H9 (cell line): ENCODE data around the gene B4GALT3. TPM values are rescaled to one million over a fixed set of nuclear protein-coding genes. Genes with fewer than 3 reads are reported as not detected.
A peak's percentile ranks its signal among the peaks of the same experiment; 100 is the strongest.

Source experiments
- DNase-seq: peaks from one replicate; pipeline ENCODE4 v3.0.0-alpha.2; 2017
- H2AFZ ChIP-seq: one replicate; pipeline ENCODE4 v1.6.1; 2013; ENCODE audit warnings: mild to moderate bottlenecking, low read length, control low read depth, moderate library complexity
- H2AK5ac ChIP-seq: 2 replicates; pipeline ENCODE4 v1.6.1; 2013; ENCODE audit warnings: low read length, control low read depth, mixed read lengths; ENCODE audit not compliant: insufficient read length
- H2BK120ac ChIP-seq: one replicate; pipeline ENCODE4 v1.6.1; 2013; ENCODE audit warnings: low read depth, mild to moderate bottlenecking, low read length, control low read depth, inconsistent platforms; ENCODE audit not compliant: poor library complexity, severe bottlenecking
- H2BK12ac ChIP-seq: 2 replicates; pipeline ENCODE4 v1.6.1; 2013; ENCODE audit warnings: low read length, control low read depth, mixed read lengths, low read depth; ENCODE audit not compliant: insufficient read length
- H2BK15ac ChIP-seq: 2 replicates; pipeline ENCODE4 v1.6.1; 2013; ENCODE audit warnings: low read depth, low read length, control low read depth
- H2BK20ac ChIP-seq: one replicate; pipeline ENCODE4 v1.6.1; 2013; ENCODE audit warnings: low read depth, mild to moderate bottlenecking, low read length, control low read depth, inconsistent platforms; ENCODE audit not compliant: poor library complexity, severe bottlenecking
- H2BK5ac ChIP-seq: 2 replicates; pipeline ENCODE4 v1.6.1; 2013; ENCODE audit warnings: low read length, control low read depth, mixed read lengths; ENCODE audit not compliant: insufficient read length
- H3K14ac ChIP-seq: 2 replicates; pipeline ENCODE4 v1.6.1; 2013; ENCODE audit warnings: low read length, control low read depth; ENCODE audit not compliant: insufficient read depth
- H3K18ac ChIP-seq: 2 replicates; pipeline ENCODE4 v1.6.1; 2013; ENCODE audit warnings: low read depth, mild to moderate bottlenecking, mixed read lengths, low read length, control low read depth; ENCODE audit not compliant: insufficient read length
- H3K23ac ChIP-seq: 2 replicates; pipeline ENCODE4 v1.6.1; 2013; ENCODE audit warnings: low read length, control low read depth, mixed read lengths, low read depth; ENCODE audit not compliant: insufficient read length
- H3K23me2 ChIP-seq: 2 replicates; pipeline ENCODE4 v1.6.1; 2013; ENCODE audit warnings: low read depth, mild to moderate bottlenecking, mixed read lengths, low read length, control low read depth; ENCODE audit not compliant: insufficient read length, poor library complexity, severe bottlenecking
- H3K27ac ChIP-seq: 2 replicates; pipeline ENCODE4 v1.5.1; 2013; ENCODE audit warnings: low read length, control low read depth, mixed read lengths, low read depth; ENCODE audit not compliant: insufficient read length
- H3K27me3 ChIP-seq: 2 replicates; pipeline ENCODE4 v1.6.1; 2013; ENCODE audit warnings: low read length, control low read depth, inconsistent platforms; ENCODE audit not compliant: insufficient read depth
- H3K4ac ChIP-seq: 2 replicates; pipeline ENCODE4 v1.6.1; 2013; ENCODE audit warnings: low read depth, mild to moderate bottlenecking, control low read depth, inconsistent platforms, low read length, moderate library complexity
- H3K4me1 ChIP-seq: 2 replicates; pipeline ENCODE4 v1.6.1; 2013; ENCODE audit warnings: low read length, control low read depth, inconsistent platforms; ENCODE audit not compliant: insufficient read depth
- H3K4me2 ChIP-seq: 2 replicates; pipeline ENCODE4 v1.6.1; 2013; ENCODE audit warnings: low read length, control low read depth, mixed read lengths; ENCODE audit not compliant: insufficient read length, insufficient read depth
- H3K56ac ChIP-seq: 2 replicates; pipeline ENCODE4 v1.6.1; 2013; ENCODE audit warnings: low read depth, mild to moderate bottlenecking, mixed read lengths, low read length, control low read depth; ENCODE audit not compliant: insufficient read length
- H3K79me1 ChIP-seq: 2 replicates; pipeline ENCODE4 v1.6.1; 2013; ENCODE audit warnings: low read depth, mild to moderate bottlenecking, moderate library complexity, low read length, control low read depth, inconsistent platforms; ENCODE audit not compliant: insufficient read depth, poor library complexity, severe bottlenecking
- H3K79me2 ChIP-seq: 2 replicates; pipeline ENCODE4 v1.6.1; 2013; ENCODE audit warnings: low read length, control low read depth, inconsistent platforms; ENCODE audit not compliant: insufficient read depth
- H3K9ac ChIP-seq: 2 replicates; pipeline ENCODE4 v1.6.1; 2013; ENCODE audit warnings: low read length, control low read depth, mixed read lengths; ENCODE audit not compliant: insufficient read length; ENCODE audit errors: extremely low read depth
- H3K9me3 ChIP-seq: one replicate; pipeline ENCODE4 v1.6.1; 2013; ENCODE audit warnings: low read depth, low read length, inconsistent platforms; ENCODE audit not compliant: control insufficient read depth
- H3T11ph ChIP-seq: one replicate; pipeline ENCODE4 v1.6.1; 2013; ENCODE audit warnings: mild to moderate bottlenecking, low read length, control low read depth, inconsistent platforms
- H4K20me1 ChIP-seq: one replicate; pipeline ENCODE4 v1.6.1; 2013; ENCODE audit not compliant: control insufficient read depth, insufficient read length, insufficient read depth
- H4K5ac ChIP-seq: 2 replicates; pipeline ENCODE4 v1.6.1; 2013; ENCODE audit warnings: low read depth, mild to moderate bottlenecking, mixed read lengths, low read length, control low read depth; ENCODE audit not compliant: insufficient read length
- H4K8ac ChIP-seq: replicated peaks from 2 replicates; pipeline ENCODE4 v1.6.1; 2013; ENCODE audit warnings: low read length, control low read depth, mixed read lengths, low read depth; ENCODE audit not compliant: insufficient read length
- H4K91ac ChIP-seq: 2 replicates; pipeline ENCODE4 v1.6.1; 2013; ENCODE audit warnings: low read depth, mild to moderate bottlenecking, moderate library complexity, mixed read lengths, low read length, control low read depth; ENCODE audit not compliant: insufficient read length
- H3K27ac Mint-ChIP-seq, 3 experiments: 2 replicates in 2 of 3; 3 replicates in 1 of 3; pipeline ENCODE4 v1.8.0; 2020 to 2021; ENCODE audit warnings: mixed read lengths in 3 of 3, mild to moderate bottlenecking in 1 of 3, moderate library complexity in 1 of 3
- H3K27me3 Mint-ChIP-seq: 2 replicates; pipeline ENCODE4 v1.8.0; 2021; ENCODE audit warnings: low read depth, mild to moderate bottlenecking, moderate library complexity, mixed read lengths
- H3K36me3 Mint-ChIP-seq, 3 experiments: 2 replicates in 2 of 3; 3 replicates in 1 of 3; pipeline ENCODE4 v1.8.0; 2020 to 2021; ENCODE audit warnings: low read depth in 3 of 3, mixed read lengths in 3 of 3; ENCODE audit not compliant: insufficient read depth in 1 of 3
- H3K4me1 Mint-ChIP-seq, 2 experiments: 2 replicates each; pipeline ENCODE4 v1.8.0; 2020; ENCODE audit warnings: mixed read lengths in 2 of 2
- H3K4me3 Mint-ChIP-seq, 2 experiments: 2 replicates in 1 of 2; 3 replicates in 1 of 2; pipeline ENCODE4 v1.8.0; 2020 to 2021; ENCODE audit warnings: mild to moderate bottlenecking in 2 of 2, mixed read lengths in 2 of 2, moderate library complexity in 1 of 2
- H3K9me3 Mint-ChIP-seq, 2 experiments: 2 replicates in 1 of 2; 3 replicates in 1 of 2; pipeline ENCODE4 v1.8.0; 2020; ENCODE audit warnings: mild to moderate bottlenecking in 2 of 2, mixed read lengths in 2 of 2, moderate library complexity in 1 of 2
- WGBS: extraction: QIAGEN DNeasy Blood & Tissue Kit; methylation state at CpG from one replicate; pipeline ENCODE4 v1.1.7; 2013; ENCODE audit warnings: missing lambda C conversion rate, low lambda C conversion rate, mixed read lengths; ENCODE audit not compliant: insufficient read length; ENCODE audit errors: extremely low coverage; 5-methylcytosine and 5-hydroxymethylcytosine counted together
- long read RNA-seq: library from polyadenylated mRNA; unstranded; transcript quantifications from one replicate; pipeline ENCODE4 v2.0.0, GENCODE V29; 2020
- total RNA-seq: library from RNA; stranded (reverse); gene quantifications from 2 replicates; pipeline ENCODE4 v1.2.1, GENCODE V29; 2021
- TF ChIP-seq, protein P1 (sequence below): fragments of 200-600 bp; sonication (generic); conservative IDR thresholded peaks from 3 replicates; pipeline ENCODE4 v1.8.0; 2021; ENCODE audit warnings: antibody characterized with exemption, mild to moderate bottlenecking

Gene B4GALT3
- 31.8 and 33.1 TPM in 2 replicates for total RNA-seq
- long read RNA-seq, transcript B4GALT3-213 (8 exons, 2,414 nt) = minor isoform, 66 of 241 reads
- long read RNA-seq, transcript B4GALT3-201 (8 exons, 1,911 nt) = major isoform, 104 of 241 reads
- long read RNA-seq, partial matches to known transcripts = 11 of 241 reads
- long read RNA-seq, other reads (novel, unspliced or antisense) = 58 of 241 reads

DNA sequence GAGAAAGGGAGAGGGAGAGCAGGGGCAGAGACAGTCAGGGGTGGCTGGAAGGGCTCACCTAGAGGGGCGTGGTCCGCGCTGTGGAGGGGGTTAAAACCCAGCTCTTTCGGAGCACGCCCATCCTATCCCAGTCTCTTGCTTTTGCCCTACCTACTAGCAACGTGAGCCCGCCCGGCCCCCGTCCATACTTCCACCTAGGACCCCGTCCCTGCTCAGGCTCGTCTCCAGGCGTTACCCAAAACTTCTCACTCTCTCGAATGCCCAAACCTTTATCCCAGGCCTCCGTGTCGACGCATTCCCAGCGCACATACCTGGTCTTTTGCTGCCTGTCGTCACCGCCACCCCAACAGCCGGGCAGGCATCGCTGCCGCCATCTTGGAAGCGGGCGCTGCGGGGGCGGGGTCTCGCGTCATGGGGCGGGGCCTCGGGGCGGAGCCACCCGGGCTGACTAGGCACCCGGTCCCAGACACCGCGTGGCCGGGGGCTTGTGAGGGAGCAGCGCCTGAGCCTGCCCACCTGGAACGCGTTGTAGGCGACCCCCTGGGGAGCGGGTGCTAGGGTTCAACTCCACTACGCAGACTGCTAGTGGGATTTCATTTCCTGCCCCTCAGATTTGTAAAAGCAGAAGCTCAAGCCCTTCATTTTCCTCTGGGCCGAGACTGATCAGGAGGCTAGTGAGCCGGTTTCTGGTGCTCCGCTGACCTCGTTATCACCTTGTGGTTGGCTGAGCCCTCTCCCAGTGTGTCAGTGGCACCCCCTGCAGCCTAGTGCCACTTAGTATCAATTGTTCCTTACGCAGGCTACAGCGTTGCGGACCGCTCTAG, at the start of gene B4GALT3:
Gene B4GALT3, minus strand, starts transcription at position 396 of the 824 bp plus-strand sequence. CDS start 1,447 bp downstream, outside the sequence.
- no peak within 1 kb of the TSS for H2AFZ ChIP-seq
- peaks cover 13 to 37% (median 35%) of the 10 kb centered on the region in 3 experiments; a peak in 6 of 7 replicates for H3K36me3 Mint-ChIP-seq
- DNase-seq = peak; percentile 94
- no peaks in the 10 kb centered on the region; the same call in 1 of the 2 replicates for H3K4me1 ChIP-seq
- H3K27ac Mint-ChIP-seq = peak within 1 kb of the TSS; percentile 99 to 100 (median 100)
- H2AK5ac ChIP-seq = no peak within 1 kb of the TSS
- no peak within 1 kb of the TSS for H3K23ac ChIP-seq
- H3K27me3 Mint-ChIP-seq = peaks cover 3% of the 10 kb centered on the region
- peak within 1 kb of the TSS; percentile 93 to 100 for H3K4me3 Mint-ChIP-seq
- H2BK12ac ChIP-seq = no peak within 1 kb of the TSS
- no peak within 1 kb of the TSS for H3K4ac ChIP-seq
- peak within 1 kb of the TSS; percentile 93 for H3K14ac ChIP-seq
- no peaks in the 10 kb centered on the region for H3K79me1 ChIP-seq
- H3K9me3 Mint-ChIP-seq = no peaks in the 10 kb centered on the region
- no peak within 1 kb of the TSS for H3T11ph ChIP-seq
- TF ChIP-seq, protein P1, sequence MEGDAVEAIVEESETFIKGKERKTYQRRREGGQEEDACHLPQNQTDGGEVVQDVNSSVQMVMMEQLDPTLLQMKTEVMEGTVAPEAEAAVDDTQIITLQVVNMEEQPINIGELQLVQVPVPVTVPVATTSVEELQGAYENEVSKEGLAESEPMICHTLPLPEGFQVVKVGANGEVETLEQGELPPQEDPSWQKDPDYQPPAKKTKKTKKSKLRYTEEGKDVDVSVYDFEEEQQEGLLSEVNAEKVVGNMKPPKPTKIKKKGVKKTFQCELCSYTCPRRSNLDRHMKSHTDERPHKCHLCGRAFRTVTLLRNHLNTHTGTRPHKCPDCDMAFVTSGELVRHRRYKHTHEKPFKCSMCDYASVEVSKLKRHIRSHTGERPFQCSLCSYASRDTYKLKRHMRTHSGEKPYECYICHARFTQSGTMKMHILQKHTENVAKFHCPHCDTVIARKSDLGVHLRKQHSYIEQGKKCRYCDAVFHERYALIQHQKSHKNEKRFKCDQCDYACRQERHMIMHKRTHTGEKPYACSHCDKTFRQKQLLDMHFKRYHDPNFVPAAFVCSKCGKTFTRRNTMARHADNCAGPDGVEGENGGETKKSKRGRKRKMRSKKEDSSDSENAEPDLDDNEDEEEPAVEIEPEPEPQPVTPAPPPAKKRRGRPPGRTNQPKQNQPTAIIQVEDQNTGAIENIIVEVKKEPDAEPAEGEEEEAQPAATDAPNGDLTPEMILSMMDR = peak; percentile 50; the same call in 2 of the 3 replicates
- H3K27ac ChIP-seq = no peak within 1 kb of the TSS
- no peaks in the 10 kb centered on the region for H4K20me1 ChIP-seq
- H2BK20ac ChIP-seq = no peak within 1 kb of the TSS
- no peaks in the 10 kb centered on the region for H3K27me3 ChIP-seq
- peak within 1 kb of the TSS; percentile 91 for H3K18ac ChIP-seq
- no peak within 1 kb of the TSS for H4K5ac ChIP-seq
- peaks cover 19 to 21% of the 10 kb centered on the region in 2 experiments for H3K4me1 Mint-ChIP-seq
- no peak within 1 kb of the TSS for H4K8ac ChIP-seq
- no peaks in the 10 kb centered on the region for H3K79me2 ChIP-seq
- H3K9me3 ChIP-seq = no peaks in the 10 kb centered on the region
- H3K23me2 ChIP-seq = peaks cover 6% of the 10 kb centered on the region
- H2BK120ac ChIP-seq = no peak within 1 kb of the TSS
- H3K9ac ChIP-seq = peak within 1 kb of the TSS; percentile 78
- H2BK5ac ChIP-seq = no peak within 1 kb of the TSS
- H3K4me2 ChIP-seq = peak within 1 kb of the TSS; percentile 76
- no CpG with 5 or more reads among the region's 50 CpGs for WGBS
- no peak within 1 kb of the TSS for H4K91ac ChIP-seq
- no peak within 1 kb of the TSS for H2BK15ac ChIP-seq
- no peak within 1 kb of the TSS for H3K56ac ChIP-seq
